HEK293T (cell line): Measurements from ENCODE around the gene KIF5A.
"Not testable (repeated sequence)": the region's sequence is repeated elsewhere in the genome, so short reads cannot be mapped to it uniquely, and the experiment has no call there.

Source experiments
- CTCF ChIA-PET: fragments of 350-600 bp; formaldehyde crosslinking; extraction: SDS; loops from one replicate; lab custom pipeline; 2021; ENCODE audit warnings: antibody characterized with exemption, inconsistent platforms; lab: Yijun Ruan, JAX
- POLR2A ChIA-PET: fragments of 350-600 bp; formaldehyde crosslinking; extraction: SDS; loops from one replicate; lab custom pipeline; 2020; ENCODE audit warnings: antibody characterized with exemption, inconsistent platforms; lab: Yijun Ruan, JAX
- DNase-seq: peaks from one replicate; pipeline ENCODE4 v3.0.0; 2012; ENCODE audit warnings: mixed read lengths; ENCODE audit errors: extremely low spot score
- ARNT ChIP-seq: fragments of 450-650 bp; IDR thresholded peaks from 2 replicates; pipeline ENCODE4 v1.6.1; 2017; ENCODE audit warnings: mild to moderate bottlenecking
- BHLHE40 ChIP-seq: fragments of 450-650 bp; IDR thresholded peaks from 2 replicates; pipeline ENCODE4 v1.6.1; 2016; ENCODE audit warnings: mild to moderate bottlenecking, moderate library complexity, borderline replicate concordance
- CTBP1 ChIP-seq: fragments of 450-650 bp; IDR thresholded peaks from 2 replicates; pipeline ENCODE4 v1.6.1; 2016; ENCODE audit warnings: borderline replicate concordance
- ELF4 ChIP-seq: fragments of 450-650 bp; IDR thresholded peaks from 2 replicates; pipeline ENCODE4 v1.6.1; 2017; ENCODE audit warnings: antibody characterized with exemption
- FOXA1 ChIP-seq: fragments of 450-650 bp; IDR thresholded peaks from 2 replicates; pipeline ENCODE4 v1.6.1; 2016; ENCODE audit warnings: mild to moderate bottlenecking
- FOXK2 ChIP-seq: fragments of 450-650 bp; IDR thresholded peaks from 2 replicates; pipeline ENCODE4 v1.6.1; 2016; ENCODE audit warnings: mild to moderate bottlenecking
- FOXM1 ChIP-seq: fragments of 450-650 bp; IDR thresholded peaks from 2 replicates; pipeline ENCODE4 v1.6.1; 2017; ENCODE audit warnings: mild to moderate bottlenecking, borderline replicate concordance
- HDGF ChIP-seq: fragments of 450-650 bp; IDR thresholded peaks from 2 replicates; pipeline ENCODE4 v1.6.1; 2017; ENCODE audit warnings: antibody characterized with exemption, borderline replicate concordance
- L3MBTL2 ChIP-seq: fragments of 450-650 bp; conservative IDR thresholded peaks from 2 replicates; pipeline ENCODE4 v1.6.1; 2016; ENCODE audit warnings: mild to moderate bottlenecking
- LEF1 ChIP-seq: fragments of 450-650 bp; IDR thresholded peaks from 2 replicates; pipeline ENCODE4 v1.6.1; 2017; ENCODE audit warnings: mild to moderate bottlenecking, borderline replicate concordance
- NFRKB ChIP-seq: fragments of 450-650 bp; IDR thresholded peaks from 2 replicates; pipeline ENCODE4 v1.6.1; 2016; ENCODE audit warnings: mild to moderate bottlenecking, moderate library complexity
- SP1 ChIP-seq: fragments of 450-650 bp; IDR thresholded peaks from 2 replicates; pipeline ENCODE4 v1.6.1; 2017
- SUZ12 ChIP-seq: fragments of 450-650 bp; IDR thresholded peaks from 2 replicates; pipeline ENCODE4 v1.6.1; 2016; ENCODE audit warnings: mild to moderate bottlenecking
- TARDBP ChIP-seq: fragments of 450-650 bp; IDR thresholded peaks from 2 replicates; pipeline ENCODE4 v1.6.1; 2016
- ZNF384 ChIP-seq: fragments of 450-650 bp; IDR thresholded peaks from 2 replicates; pipeline ENCODE4 v1.6.1; 2016
- TF ChIP-seq, protein P1 (sequence below): fragments of 450-650 bp; IDR thresholded peaks from 2 replicates; pipeline ENCODE4 v1.6.1; 2016

The KIF5A gene

DNA sequence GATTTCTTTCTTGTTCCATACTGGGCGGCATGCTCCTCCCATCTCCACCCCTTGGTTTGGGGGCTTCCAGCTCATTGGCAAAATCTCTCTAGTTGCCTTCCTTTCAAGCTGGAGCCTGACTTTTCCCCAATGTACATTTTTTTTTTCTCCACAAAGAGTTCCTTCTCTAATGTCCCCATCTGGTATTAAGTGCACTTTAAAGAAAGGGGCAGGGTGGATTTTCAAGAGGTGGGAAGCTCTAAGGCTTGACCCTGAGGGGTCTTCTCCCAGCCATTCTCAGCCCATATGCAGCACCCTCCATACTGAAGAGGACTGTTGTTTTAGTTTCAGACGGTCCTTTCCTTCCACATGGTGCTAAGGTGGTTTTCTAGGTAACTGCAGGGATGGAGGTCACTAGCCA lies 35.3 kb downstream of the KIF5A start:
- ChIA-PET CTCF (interaction anchor here (0.9 to 3.9 kb wide), 5 partner anchors 10 to 151 kb away, joined by 3 to 22 read pairs (median 7); no protein-coding TSS in a partner anchor), POLR2A (no interaction called here)
- no peak for DNase-seq
- TF ChIP-seq, protein P1, sequence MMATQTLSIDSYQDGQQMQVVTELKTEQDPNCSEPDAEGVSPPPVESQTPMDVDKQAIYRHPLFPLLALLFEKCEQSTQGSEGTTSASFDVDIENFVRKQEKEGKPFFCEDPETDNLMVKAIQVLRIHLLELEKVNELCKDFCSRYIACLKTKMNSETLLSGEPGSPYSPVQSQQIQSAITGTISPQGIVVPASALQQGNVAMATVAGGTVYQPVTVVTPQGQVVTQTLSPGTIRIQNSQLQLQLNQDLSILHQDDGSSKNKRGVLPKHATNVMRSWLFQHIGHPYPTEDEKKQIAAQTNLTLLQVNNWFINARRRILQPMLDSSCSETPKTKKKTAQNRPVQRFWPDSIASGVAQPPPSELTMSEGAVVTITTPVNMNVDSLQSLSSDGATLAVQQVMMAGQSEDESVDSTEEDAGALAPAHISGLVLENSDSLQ, result no peak
- TF ChIP-seq FOXM1 (no peak), SUZ12 (no peak), TARDBP (no peak), FOXA1 (no peak), ELF4 (no peak), LEF1 (no peak), HDGF (no peak), NFRKB (no peak), SP1 (no peak), ARNT (no peak), FOXK2 (no peak), BHLHE40 (no peak)

DNA sequence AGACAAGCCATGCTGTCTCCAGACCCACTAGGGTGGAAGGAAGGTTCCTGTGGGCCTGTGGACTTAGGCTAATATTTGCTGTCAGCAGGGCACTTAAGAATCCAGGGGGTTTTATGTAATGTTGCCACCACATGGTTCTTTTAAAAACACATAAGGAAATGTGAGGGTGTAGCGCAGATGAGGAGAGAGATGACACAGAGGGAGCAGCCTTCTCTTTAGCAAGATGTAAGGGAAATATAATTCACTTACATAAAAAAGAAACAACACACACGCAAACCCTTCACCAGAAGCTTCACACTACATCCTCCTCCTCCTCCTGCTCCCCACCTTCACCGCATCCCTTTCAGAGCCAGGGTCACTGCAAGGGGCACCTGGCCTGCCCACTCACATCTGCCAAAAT lies 36.3 kb downstream of the KIF5A start:
- DNase-seq, result no peak
- ChIA-PET CTCF (interaction anchor here (0.9 to 1.4 kb wide), 2 partner anchors 11 to 13 kb away, joined by 3 to 7 read pairs; no protein-coding TSS in a partner anchor), POLR2A (no interaction called here)
- TF ChIP-seq CTBP1 (no peak), LEF1 (no peak), HDGF (no peak), SP1 (no peak), BHLHE40 (no peak), FOXA1 (no peak), L3MBTL2 (no peak), ELF4 (no peak), NFRKB (no peak), TARDBP (no peak), ZNF384 (no peak), SUZ12 (no peak), FOXM1 (no peak)
- TF ChIP-seq, protein P1, result no peak

DNA sequence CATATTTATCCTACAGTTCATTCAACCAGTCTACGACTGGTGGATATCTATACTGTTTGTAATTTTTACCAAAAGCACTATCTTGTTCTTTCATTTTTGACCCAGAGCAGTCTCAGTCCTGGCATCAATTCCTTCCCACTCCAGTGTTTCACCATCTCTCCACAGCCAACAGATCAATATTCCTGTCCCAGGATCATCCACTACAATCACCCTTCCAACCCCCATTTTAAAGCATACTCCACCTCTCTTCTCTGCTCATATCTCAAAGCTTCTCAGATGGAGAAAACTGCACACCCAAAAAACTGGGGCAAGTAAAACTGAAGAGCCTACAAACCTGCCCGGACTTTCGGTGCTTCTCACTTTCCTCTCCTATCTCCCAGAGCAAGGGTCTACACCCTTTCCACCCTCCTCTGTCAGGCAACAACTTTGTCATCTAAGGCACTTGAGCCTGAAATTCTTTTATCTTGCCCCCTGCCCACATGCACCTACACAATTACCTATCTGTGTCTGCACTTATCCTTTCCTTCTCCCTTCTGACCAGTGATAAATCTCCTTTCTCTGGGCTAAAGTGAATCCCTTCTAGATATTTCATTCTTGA lies 37.1 kb downstream of the KIF5A start:
- TF ChIP-seq SP1, result no peak
- no peak for TF ChIP-seq FOXA1
- TF ChIP-seq FOXK2, result no peak
- no peak for TF ChIP-seq FOXM1
- TF ChIP-seq SUZ12, result no peak
- no peak for TF ChIP-seq ZNF384
- TF ChIP-seq NFRKB, result no peak
- TF ChIP-seq ARNT, result no peak
- no peak for TF ChIP-seq ELF4
- ChIA-PET POLR2A (no interaction called here), CTCF (no interaction called here)
- DNase-seq, result no peak

DNA sequence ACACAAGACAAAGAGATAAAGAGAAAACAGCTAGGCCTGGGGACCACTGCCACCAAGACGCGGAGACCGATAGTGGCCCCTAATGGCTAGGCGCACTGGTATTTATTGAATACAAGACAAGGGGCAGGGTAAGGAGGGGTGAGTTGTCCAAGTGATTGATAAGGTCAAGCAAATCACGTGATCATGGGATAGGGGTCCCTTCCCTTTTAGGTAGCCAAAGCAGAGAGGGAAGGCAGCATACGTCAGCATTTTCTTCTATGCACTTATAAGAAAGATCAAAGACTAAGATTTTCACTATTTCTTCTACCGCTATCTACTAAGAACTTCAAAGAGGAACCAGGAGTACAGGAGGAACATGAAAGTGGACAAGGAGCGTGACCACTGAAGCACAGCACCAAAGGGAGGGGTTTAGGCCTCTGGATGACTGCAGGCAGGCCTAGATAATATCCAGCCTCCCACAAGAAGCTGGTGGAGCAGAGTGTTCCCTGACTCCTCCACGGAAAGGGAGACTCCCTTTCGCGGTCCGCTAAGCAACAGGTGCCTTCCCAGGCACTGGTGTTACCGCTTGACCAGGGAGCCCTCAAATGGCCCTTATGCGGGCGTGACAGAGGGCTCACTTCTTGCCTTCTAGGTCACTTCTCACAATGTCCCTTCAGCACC lies 39.2 kb downstream of the KIF5A start:
- DNase-seq, POLR2A ChIA-PET, CTCF ChIA-PET: not testable (repeated sequence)

DNA sequence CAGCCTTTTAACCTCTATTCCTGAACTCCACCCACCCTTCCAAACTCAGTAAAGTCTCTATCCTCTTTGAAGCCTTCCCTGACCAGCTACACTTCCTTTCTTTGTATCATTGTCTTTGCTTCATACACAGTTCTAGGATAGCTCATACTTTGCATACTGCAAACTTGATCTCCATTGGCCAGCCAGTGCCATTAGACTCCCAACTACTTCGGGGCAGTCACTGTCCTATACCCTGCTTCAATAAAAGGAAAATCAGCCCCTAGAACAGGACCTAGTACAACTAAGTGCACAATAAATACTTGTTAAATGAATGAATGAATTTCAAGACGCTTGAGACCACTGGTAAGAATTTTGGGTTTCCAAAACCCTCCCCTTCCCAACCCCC lies 40.6 kb downstream of the KIF5A start:
- CTCF ChIA-PET, result interaction anchor here (1.1 kb wide), 1 partner anchor 136 kb away, joined by 3 read pairs; no protein-coding TSS in a partner anchor
- no peak for TF ChIP-seq ELF4
- no peak for TF ChIP-seq HDGF
- TF ChIP-seq, protein P1, result no peak
- no peak for TF ChIP-seq L3MBTL2
- TF ChIP-seq FOXA1, result no peak
- TF ChIP-seq SUZ12, result no peak
- no peak for TF ChIP-seq TARDBP
- TF ChIP-seq ZNF384, result no peak
- TF ChIP-seq FOXM1, result no peak
- TF ChIP-seq SP1, result no peak
- no peak for TF ChIP-seq NFRKB
- TF ChIP-seq ARNT, result no peak
- no peak for TF ChIP-seq BHLHE40
- TF ChIP-seq CTBP1, result no peak
- no peak for TF ChIP-seq FOXK2
- no peak for TF ChIP-seq LEF1
- POLR2A ChIA-PET, result interaction anchor here (0.8 to 4.8 kb wide), 8 partner anchors 9 to 82 kb away, joined by 3 to 41 read pairs (median 4); partner anchors contain the start of genes ARHGEF25 and DDIT3
- DNase-seq, result no peak
